PC-9 (cell line): ENCODE data around the gene MAT1A. TPM values are rescaled to one million over a fixed set of nuclear protein-coding genes. Genes with fewer than 3 reads are reported as not detected.

Experiments
- BruUV-seq: library from RNA; stranded (reverse); fragments of 400-500 nt; replicated peaks from 2 replicates; lab custom pipeline; 2021; lab: Mats Ljungman, UMichigan
- CTCF ChIA-PET: fragments of 300-600 bp; sonication (Branson Sonifier 250); formaldehyde crosslinking; loops from one replicate; lab custom pipeline; 2022; ENCODE audit warnings: antibody characterized with exemption; lab: Charles Lee
- POLR2A ChIA-PET: fragments of 300-600 bp; sonication (Branson Sonifier 250); formaldehyde crosslinking; loops from one replicate; lab custom pipeline; 2022; ENCODE audit warnings: antibody characterized with exemption; ENCODE audit not compliant: unreplicated experiment; lab: Charles Lee
- DNase-seq, 2 experiments: peaks; one replicate each; pipeline versions ENCODE4 v3.0.0 to v3.0.0-alpha.2; 2015 to 2022; ENCODE audit warnings: mixed read lengths in 1 of 2
- H2AFZ ChIP-seq: fragments of 200-600 bp; sonication (generic); 2 replicates; pipeline ENCODE4 v1.8.1; 2017; ENCODE audit warnings: antibody characterized with exemption
- H3F3A ChIP-seq: fragments of 200-600 bp; sonication (generic); 2 replicates; pipeline ENCODE4 v1.8.1; 2017; ENCODE audit warnings: antibody characterized with exemption, mild to moderate bottlenecking, low read depth; ENCODE audit not compliant: insufficient read depth
- H3K27ac ChIP-seq: fragments of 200-600 bp; sonication (generic); 2 replicates; pipeline ENCODE4 v1.6.1; 2016; ENCODE audit warnings: mixed run types
- H3K27me3 ChIP-seq: fragments of 200-600 bp; sonication (generic); 2 replicates; pipeline ENCODE4 v1.6.1; 2016; ENCODE audit warnings: low read depth, mixed run types; ENCODE audit not compliant: insufficient read depth
- H3K36me3 ChIP-seq: fragments of 200-600 bp; sonication (generic); 2 replicates; pipeline ENCODE4 v1.6.1; 2016; ENCODE audit warnings: low read depth, mixed run types
- H3K4me1 ChIP-seq: fragments of 200-600 bp; sonication (generic); replicated peaks from 2 replicates; pipeline ENCODE4 v1.6.1; 2016; ENCODE audit warnings: mixed run types; ENCODE audit not compliant: insufficient read depth
- H3K4me2 ChIP-seq: fragments of 200-600 bp; sonication (generic); 2 replicates; pipeline ENCODE4 v1.6.1; 2017; ENCODE audit warnings: mixed run types
- H3K4me3 ChIP-seq: fragments of 200-600 bp; sonication (generic); 2 replicates; pipeline ENCODE4 v1.6.1; 2016; ENCODE audit warnings: mixed run types
- H3K79me2 ChIP-seq: fragments of 200-600 bp; sonication (generic); 2 replicates; pipeline ENCODE4 v1.6.1; 2017; ENCODE audit warnings: low read depth, mixed run types
- H3K9me2 ChIP-seq: fragments of 200-600 bp; sonication (generic); 2 replicates; pipeline ENCODE4 v1.8.1; 2017; ENCODE audit warnings: mild to moderate bottlenecking; ENCODE audit not compliant: insufficient read depth
- H3K9me3 ChIP-seq: fragments of 200-600 bp; sonication (generic); 2 replicates; pipeline ENCODE4 v1.8.1; 2016; ENCODE audit warnings: low read depth; ENCODE audit not compliant: insufficient read depth
- H4K20me1 ChIP-seq: fragments of 200-600 bp; sonication (generic); 2 replicates; pipeline ENCODE4 v1.8.1; 2017; ENCODE audit not compliant: insufficient read depth
- EZH2 ChIP-seq: fragments of 200-600 bp; sonication (generic); IDR thresholded peaks from 2 replicates; pipeline ENCODE4 v1.8.0; 2017; ENCODE audit warnings: antibody characterized with exemption, low read depth
- intact Hi-C: fragments of 100-400 bp; cut with micrococcal nuclease; formaldehyde crosslinking; loops from one replicate; pipeline ENCODE4 v1.10.0; 2022; ENCODE audit not compliant: unreplicated experiment
- total RNA-seq: library from RNA; stranded (reverse); gene quantifications from 2 replicates; pipeline ENCODE4 v1.2.3, GENCODE V29; 2021
- TF ChIP-seq, protein P1 (sequence below): fragments of 200-600 bp; sonication (generic); conservative IDR thresholded peaks from 2 replicates; pipeline ENCODE4 v1.6.1; 2017; ENCODE audit warnings: mixed run types, antibody characterized with exemption, mild to moderate bottlenecking, moderate library complexity

The MAT1A gene
- total RNA-seq, 1 experiment from 2014 or later, result not detected

DNA sequence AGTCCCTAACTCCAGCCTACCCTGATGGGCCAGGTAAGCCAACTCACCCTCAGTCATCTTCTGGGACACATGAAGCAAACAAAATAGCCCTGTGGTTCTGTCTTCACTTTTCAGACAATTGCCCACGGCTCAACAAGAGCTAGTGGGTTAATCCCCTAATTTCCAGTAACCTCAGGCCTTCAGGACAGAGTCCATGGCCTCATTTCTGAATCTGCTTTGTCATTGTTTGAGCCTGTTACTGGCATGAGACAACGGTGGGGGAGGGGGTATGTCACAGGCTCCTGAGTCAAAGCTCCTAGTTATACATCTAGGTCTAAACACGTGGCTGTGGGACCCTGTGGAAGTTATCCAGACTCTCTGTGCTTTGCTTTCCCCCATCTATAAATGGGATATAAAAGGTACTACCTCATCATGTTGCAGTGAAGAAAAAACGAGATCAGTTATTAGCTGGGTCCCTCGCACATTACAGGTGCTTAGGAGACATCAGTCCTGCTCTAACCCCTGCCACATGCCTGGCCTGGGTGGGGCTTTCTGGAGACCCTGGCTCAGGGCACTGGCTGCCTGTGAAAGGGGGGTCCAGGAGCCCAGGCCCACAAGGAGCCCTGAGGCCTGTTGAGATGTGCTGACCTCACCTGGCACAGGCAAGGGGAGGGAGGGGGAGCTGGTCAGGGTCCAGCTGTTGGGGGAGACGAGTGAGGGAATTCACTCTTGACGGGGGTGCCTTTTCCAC, 16.5 kb downstream of the MAT1A start:
- Histone ChIP-seq H2AFZ (no peak overlapping the region), H3K9me2 (no peaks in the 10 kb centered on the region), H3K27ac (no peak overlapping the region), H3K79me2 (no peaks in the 10 kb centered on the region), H3K4me2 (no peak overlapping the region), H4K20me1 (no peaks in the 10 kb centered on the region), H3K36me3 (no peaks in the 10 kb centered on the region), H3K27me3 (no peaks in the 10 kb centered on the region; the same call in 1 of the 2 replicates), H3F3A (no peaks in the 10 kb centered on the region), H3K4me1 (peaks cover 6% of the 10 kb centered on the region), H3K9me3 (no peaks in the 10 kb centered on the region), H3K4me3 (no peak overlapping the region)
- no peak for DNase-seq
- CTCF ChIA-PET, result interaction anchor here (0.6 kb wide), 1 partner anchor 102 kb away, joined by 3 read pairs; no protein-coding TSS in a partner anchor
- BruUV-seq, result no TSS peak
- intact Hi-C loops, result no loop called here
- TF ChIP-seq, protein P1, sequence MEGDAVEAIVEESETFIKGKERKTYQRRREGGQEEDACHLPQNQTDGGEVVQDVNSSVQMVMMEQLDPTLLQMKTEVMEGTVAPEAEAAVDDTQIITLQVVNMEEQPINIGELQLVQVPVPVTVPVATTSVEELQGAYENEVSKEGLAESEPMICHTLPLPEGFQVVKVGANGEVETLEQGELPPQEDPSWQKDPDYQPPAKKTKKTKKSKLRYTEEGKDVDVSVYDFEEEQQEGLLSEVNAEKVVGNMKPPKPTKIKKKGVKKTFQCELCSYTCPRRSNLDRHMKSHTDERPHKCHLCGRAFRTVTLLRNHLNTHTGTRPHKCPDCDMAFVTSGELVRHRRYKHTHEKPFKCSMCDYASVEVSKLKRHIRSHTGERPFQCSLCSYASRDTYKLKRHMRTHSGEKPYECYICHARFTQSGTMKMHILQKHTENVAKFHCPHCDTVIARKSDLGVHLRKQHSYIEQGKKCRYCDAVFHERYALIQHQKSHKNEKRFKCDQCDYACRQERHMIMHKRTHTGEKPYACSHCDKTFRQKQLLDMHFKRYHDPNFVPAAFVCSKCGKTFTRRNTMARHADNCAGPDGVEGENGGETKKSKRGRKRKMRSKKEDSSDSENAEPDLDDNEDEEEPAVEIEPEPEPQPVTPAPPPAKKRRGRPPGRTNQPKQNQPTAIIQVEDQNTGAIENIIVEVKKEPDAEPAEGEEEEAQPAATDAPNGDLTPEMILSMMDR, result no peak
- TF ChIP-seq EZH2, result no peak
- POLR2A ChIA-PET, result no interaction called here

DNA sequence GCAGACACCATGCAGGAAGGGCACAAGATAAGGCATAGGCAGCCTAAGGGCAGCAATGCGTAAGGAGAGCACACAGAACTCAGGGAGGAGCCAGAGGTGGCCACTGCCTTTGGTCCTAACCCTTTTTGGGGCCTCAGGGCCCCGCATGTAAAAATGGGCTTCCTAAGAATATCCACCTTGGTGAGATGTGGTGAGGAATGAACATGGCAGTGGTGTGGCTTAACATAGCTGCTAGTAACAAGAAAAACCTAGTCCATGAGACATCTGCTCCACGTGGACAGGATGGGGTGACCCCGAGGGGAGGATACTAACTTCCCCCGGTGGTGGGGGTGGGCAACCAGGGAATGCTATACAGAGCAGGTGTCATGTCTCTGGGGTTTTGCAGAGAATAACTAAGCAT, 18.0 kb downstream of the MAT1A start:
- H4K20me1 ChIP-seq, result no peaks in the 10 kb centered on the region
- BruUV-seq, result no TSS peak
- no peaks in the 10 kb centered on the region; the same call in 1 of the 2 replicates for H3K27me3 ChIP-seq
- no peak for DNase-seq
- peaks cover 6% of the 10 kb centered on the region for H3K4me1 ChIP-seq
- H3K36me3 ChIP-seq, result no peaks in the 10 kb centered on the region
- H3K4me3 ChIP-seq, result no peak overlapping the region
- no peaks in the 10 kb centered on the region for H3K9me2 ChIP-seq
- no peak overlapping the region for H3K4me2 ChIP-seq
- no peaks in the 10 kb centered on the region for H3K9me3 ChIP-seq
- POLR2A ChIA-PET, result no interaction called here
- no peak overlapping the region for H3K27ac ChIP-seq
- intact Hi-C loops, result no loop called here
- CTCF ChIA-PET, result no interaction called here
- no peaks in the 10 kb centered on the region for H3F3A ChIP-seq
- no peak overlapping the region for H2AFZ ChIP-seq
- TF ChIP-seq EZH2, result no peak
- TF ChIP-seq, protein P1, result no peak
- no peaks in the 10 kb centered on the region for H3K79me2 ChIP-seq

GRCh38 chr10:80270887-80271286, 18.6 kb downstream of the MAT1A start:
- intact Hi-C loops, result no loop called here
- POLR2A ChIA-PET, result no interaction called here
- H3K4me2 ChIP-seq, result no peak overlapping the region

More at GRCh38 chr10:80270887-80271286, 18.6 kb downstream of the MAT1A start:
- Histone ChIP-seq H3K4me1 (peaks cover 6% of the 10 kb centered on the region), H3K36me3 (no peaks in the 10 kb centered on the region), H3F3A (no peaks in the 10 kb centered on the region), H4K20me1 (no peaks in the 10 kb centered on the region), H3K9me2 (no peaks in the 10 kb centered on the region), H2AFZ (no peak overlapping the region), H3K27me3 (no peaks in the 10 kb centered on the region; the same call in 1 of the 2 replicates), H3K27ac (no peak overlapping the region), H3K4me3 (no peak overlapping the region), H3K79me2 (no peaks in the 10 kb centered on the region), H3K9me3 (no peaks in the 10 kb centered on the region)
- DNase-seq, result no peak
- no TSS peak for BruUV-seq
- CTCF ChIA-PET, result no interaction called here
- TF ChIP-seq EZH2, result no peak
- TF ChIP-seq, protein P1, result no peak
